Epithelial cell of umbilical artery (primary cell): Measurements from ENCODE around the gene ITFG2. TPM values are rescaled to one million over a fixed set of nuclear protein-coding genes. Genes with fewer than 3 reads are reported as not detected.

Source experiments
- total RNA-seq: library from RNA; depleted of rRNA; stranded (reverse); fragments of >200 nt; gene quantifications from 2 replicates; pipeline ENCODE4 v1.2.3, GENCODE V29; 2014

ITFG2 gene
- total RNA-seq, result 10.1 and 11.1 TPM in 2 replicates

GRCh38 chr12:2812290-2813213 is at the start of gene ITFG2:
Gene ITFG2 (plus strand): TSS chr12:2812668. CDS start chr12:2812761, 93 bp downstream.

GRCh38 chr12:2794736-2795289 is 17.7 kb upstream of the ITFG2 start, which contains the start of gene FKBP4:
Gene FKBP4 (plus strand): TSS chr12:2794970. CDS start chr12:2795140, 170 bp downstream.

GRCh38 chr12:2834581-2835491 is 22.4 kb downstream of the ITFG2 start, which contains the start of gene NRIP2:
Gene NRIP2 (minus strand): TSS chr12:2835035. CDS start chr12:2834983, 52 bp downstream.

GRCh38 chr12:2857021-2857431 is 44.6 kb downstream of the ITFG2 start, which contains the start of gene TEX52:
Gene TEX52 (minus strand): TSS chr12:2857039. CDS start chr12:2857026, 13 bp downstream.

Other genes starting within 250 kb of the ITFG2 start
- gene FKBP4, start 17.7 kb upstream of the ITFG2 start, total RNA-seq, result 69.2 and 92.4 TPM in 2 replicates
- gene NRIP2, start 22.4 kb downstream of the ITFG2 start, total RNA-seq, result not detected in 2 replicates
- not detected in 2 replicates for gene TEX52, start 44.4 kb downstream of the ITFG2 start, total RNA-seq
- 5.2 and 7.9 TPM in 2 replicates for gene FOXM1, start 64.5 kb downstream of the ITFG2 start, total RNA-seq
- gene RHNO1, start 64.6 kb downstream of the ITFG2 start, total RNA-seq, result 16.9 and 22.5 TPM in 2 replicates
- gene TULP3, start 78.2 kb downstream of the ITFG2 start, total RNA-seq, result 12.3 and 14.7 TPM in 2 replicates
- gene TEAD4, start 146.7 kb downstream of the ITFG2 start, total RNA-seq, result 19.8 and 22.8 TPM in 2 replicates